Measurements from ENCODE around the gene TMOD3.
"Not testable (repeated sequence)": the region's sequence is repeated elsewhere in the genome, so short reads cannot be mapped to it uniquely, and the experiment has no call there.

TMOD3 gene

DNA sequence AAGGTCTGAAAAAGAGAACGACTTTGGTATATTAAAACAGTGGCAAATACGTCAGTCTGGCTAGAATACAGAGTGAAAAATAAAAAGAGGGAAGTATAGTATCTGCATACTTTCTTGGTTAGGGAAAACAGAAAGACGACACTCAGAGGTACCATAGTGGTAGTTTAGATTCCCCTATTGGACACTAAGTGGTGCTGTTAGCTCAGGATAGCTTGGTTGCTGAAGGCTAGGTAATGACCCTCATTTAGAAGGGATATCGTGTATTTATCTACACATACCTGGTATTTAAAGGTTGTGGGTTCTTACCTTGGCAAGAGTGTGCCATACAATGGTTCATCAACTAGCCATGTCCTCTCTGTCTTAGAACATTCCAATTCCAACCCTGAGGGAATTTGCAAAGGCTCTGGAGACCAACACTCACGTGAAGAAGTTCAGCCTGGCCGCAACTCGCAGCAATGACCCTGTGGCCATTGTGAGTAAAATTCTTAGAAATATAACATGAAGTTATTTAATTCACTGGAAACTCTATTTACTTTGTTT is 47.0 kb upstream of the TMOD3 start:
- no peaks in the 10 kb centered on the region for H3K36me3 ChIP-seq (ENCODE audit: control insufficient read depth, low read length)
- peak; percentile 25 for TF ChIP-seq CTCF (IDR thresholded peaks at IDR 0.05; ENCODE audit: low read depth, low read length, poor library complexity, severe bottlenecking)
- no peak for TF ChIP-seq EZH2phosphoT487 (IDR thresholded peaks at IDR 0.05; ENCODE audit: borderline replicate concordance, low read length)
- no peaks in the 10 kb centered on the region for H3K4me1 ChIP-seq (ENCODE audit: control insufficient read depth, low read length)
- peaks cover 6% of the 10 kb centered on the region; the same call in 1 of the 2 replicates for H3K9me3 ChIP-seq (ENCODE audit: control insufficient read depth, insufficient read depth, low read length)
- no peaks in the 10 kb centered on the region for H4K20me1 ChIP-seq (ENCODE audit: control insufficient read depth, insufficient read depth, low read depth, low read length)
- H3K4me2 ChIP-seq (ENCODE audit: low read length), result no peak overlapping the region
- no peaks in the 10 kb centered on the region for H3K27me3 ChIP-seq (ENCODE audit: control insufficient read depth, low read length)
- H3K9me2 ChIP-seq (replicated peaks; ENCODE audit: control insufficient read depth, low read length), result no peaks in the 10 kb centered on the region
- H3K79me2 ChIP-seq (ENCODE audit: control insufficient read depth, low read length), result no peaks in the 10 kb centered on the region
- no peak overlapping the region for H3K27ac ChIP-seq (ENCODE audit: low read depth, low read length)
- no peak overlapping the region for H3K4me3 ChIP-seq (ENCODE audit: low read length)
- H3F3A ChIP-seq (ENCODE audit: control insufficient read depth, insufficient read depth), result no peaks in the 10 kb centered on the region

DNA sequence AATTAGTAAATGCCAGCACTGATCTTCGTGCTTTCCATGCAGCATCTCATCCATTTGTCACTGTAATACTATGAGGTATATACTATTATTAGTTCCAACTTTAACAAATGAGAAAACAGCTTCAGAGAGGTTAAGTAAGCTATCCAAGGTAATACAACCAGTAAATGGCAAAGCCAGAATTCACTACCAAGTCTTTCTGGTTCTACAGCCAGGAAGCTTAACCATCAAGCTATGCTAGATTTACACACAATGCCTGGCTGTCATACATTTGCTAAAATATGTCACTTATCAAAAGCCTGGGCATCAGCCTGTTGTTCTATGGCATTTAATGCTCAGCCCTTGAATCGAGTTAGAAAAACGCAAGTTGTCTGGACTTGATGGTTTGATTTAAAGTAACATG is 45.5 kb upstream of the TMOD3 start:
- H3K9me3 ChIP-seq (ENCODE audit: control insufficient read depth, insufficient read depth, low read length), result peaks cover 6% of the 10 kb centered on the region; the same call in 1 of the 2 replicates
- H3K27me3 ChIP-seq (ENCODE audit: control insufficient read depth, low read length), result no peaks in the 10 kb centered on the region
- no peaks in the 10 kb centered on the region for H3K4me1 ChIP-seq (ENCODE audit: control insufficient read depth, low read length)
- H3K4me3 ChIP-seq (ENCODE audit: low read length), result no peak overlapping the region
- no peak overlapping the region for H3K4me2 ChIP-seq (ENCODE audit: low read length)
- TF ChIP-seq CTCF (IDR thresholded peaks at IDR 0.05; ENCODE audit: low read depth, low read length, poor library complexity, severe bottlenecking) (no peak), EZH2phosphoT487 (IDR thresholded peaks at IDR 0.05; ENCODE audit: borderline replicate concordance, low read length) (no peak)
- no peaks in the 10 kb centered on the region for H3K79me2 ChIP-seq (ENCODE audit: control insufficient read depth, low read length)
- H3F3A ChIP-seq (ENCODE audit: control insufficient read depth, insufficient read depth), result no peaks in the 10 kb centered on the region
- H4K20me1 ChIP-seq (ENCODE audit: control insufficient read depth, insufficient read depth, low read depth, low read length), result no peaks in the 10 kb centered on the region
- H3K27ac ChIP-seq (ENCODE audit: low read depth, low read length), result no peak overlapping the region
- no peaks in the 10 kb centered on the region for H3K9me2 ChIP-seq (replicated peaks; ENCODE audit: control insufficient read depth, low read length)
- no peaks in the 10 kb centered on the region for H3K36me3 ChIP-seq (ENCODE audit: control insufficient read depth, low read length)

DNA sequence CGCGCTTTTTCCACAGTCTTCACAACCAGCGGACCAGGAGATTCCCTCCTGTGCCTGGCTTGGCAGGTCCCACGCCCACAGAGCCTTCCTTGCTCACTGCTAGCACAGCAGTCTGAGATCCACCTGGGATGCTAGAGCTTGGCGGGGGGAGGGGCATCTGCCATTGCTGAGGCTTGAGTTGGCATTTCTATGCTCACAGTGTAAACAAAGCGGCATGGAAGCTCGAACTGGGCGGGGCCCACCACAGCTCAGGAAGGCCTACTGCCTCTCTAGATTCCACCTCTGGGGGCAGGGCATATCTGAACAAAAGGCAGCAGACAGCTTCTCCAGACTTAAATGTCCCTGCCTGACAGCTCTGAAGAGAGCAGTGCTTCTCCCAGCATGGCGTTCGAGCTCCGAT is 42.3 kb upstream of the TMOD3 start:
- H4K20me1 ChIP-seq (ENCODE audit: control insufficient read depth, insufficient read depth, low read depth, low read length); H3K4me1 ChIP-seq (ENCODE audit: control insufficient read depth, low read length); H3K9me2 ChIP-seq (replicated peaks; ENCODE audit: control insufficient read depth, low read length); H3K27me3 ChIP-seq (ENCODE audit: control insufficient read depth, low read length); H3K4me3 ChIP-seq (ENCODE audit: low read length); H3F3A ChIP-seq (ENCODE audit: control insufficient read depth, insufficient read depth); H3K36me3 ChIP-seq (ENCODE audit: control insufficient read depth, low read length); H3K79me2 ChIP-seq (ENCODE audit: control insufficient read depth, low read length); H3K4me2 ChIP-seq (ENCODE audit: low read length); H3K27ac ChIP-seq (ENCODE audit: low read depth, low read length); H3K9me3 ChIP-seq (ENCODE audit: control insufficient read depth, insufficient read depth, low read length): not testable (repeated sequence)

GRCh38 chr15:51792474-51792873 is 37.0 kb upstream of the TMOD3 start:
- not testable (repeated sequence) for H3K27me3 ChIP-seq (ENCODE audit: control insufficient read depth, low read length); H3K4me3 ChIP-seq (ENCODE audit: low read length); H3F3A ChIP-seq (ENCODE audit: control insufficient read depth, insufficient read depth); H3K27ac ChIP-seq (ENCODE audit: low read depth, low read length); H3K9me3 ChIP-seq (ENCODE audit: control insufficient read depth, insufficient read depth, low read length); H3K9me2 ChIP-seq (replicated peaks; ENCODE audit: control insufficient read depth, low read length); H3K4me2 ChIP-seq (ENCODE audit: low read length); H3K4me1 ChIP-seq (ENCODE audit: control insufficient read depth, low read length); H3K79me2 ChIP-seq (ENCODE audit: control insufficient read depth, low read length); H3K36me3 ChIP-seq (ENCODE audit: control insufficient read depth, low read length); H4K20me1 ChIP-seq (ENCODE audit: control insufficient read depth, insufficient read depth, low read depth, low read length)

All from DOHH2 (cell line).